HFFc6 (cell line): Measurements from ENCODE around the gene STAP2. TPM values are rescaled to one million over a fixed set of nuclear protein-coding genes. Genes with fewer than 3 reads are reported as not detected.
"Not testable (repeated sequence)": the region's sequence is repeated elsewhere in the genome, so short reads cannot be mapped to it uniquely, and the experiment has no call there.

ENCODE experiments used
- DNase-seq: peaks from one replicate; pipeline ENCODE4 v3.0.0-alpha.2; 2018
- H3K27ac Mint-ChIP-seq: 2 replicates; pipeline ENCODE4 v1.8.0; 2020; ENCODE audit warnings: mild to moderate bottlenecking, mixed read lengths
- H3K27me3 Mint-ChIP-seq: 2 replicates; pipeline ENCODE4 v1.8.0; 2021; ENCODE audit warnings: mild to moderate bottlenecking, moderate library complexity, mixed read lengths; ENCODE audit not compliant: insufficient read depth
- H3K36me3 Mint-ChIP-seq: 2 replicates; pipeline ENCODE4 v1.8.0; 2021; ENCODE audit warnings: low read depth, mixed read lengths
- H3K4me1 Mint-ChIP-seq: 2 replicates; pipeline ENCODE4 v1.8.0; 2020; ENCODE audit warnings: low read depth, mixed read lengths
- H3K4me3 Mint-ChIP-seq: 2 replicates; pipeline ENCODE4 v1.8.0; 2020; ENCODE audit warnings: mild to moderate bottlenecking, moderate library complexity, mixed read lengths
- H3K9me3 Mint-ChIP-seq: 2 replicates; pipeline ENCODE4 v1.8.0; 2020; ENCODE audit warnings: mild to moderate bottlenecking, mixed read lengths
- total RNA-seq, 6 experiments: library from RNA; stranded (reverse); fragmentation: NEBNext Ultra II Directional; extraction: Animal tissue kit (Norgen Biotek cat#: 25700); gene quantifications; 2 replicates in 1 of 6; 3 replicates in 5 of 6; pipeline ENCODE4 v1.2.3, GENCODE V29; 2021
- TF ChIP-seq, protein P1 (sequence below): fragments of 200-600 bp; sonication (generic); IDR thresholded peaks from 2 replicates; pipeline ENCODE4 v1.5.0; 2021; ENCODE audit warnings: antibody characterized with exemption, mild to moderate bottlenecking

The STAP2 gene
- total RNA-seq, 6 experiments from 2014 or later = 0.24 to 2.7 (median 1.9) TPM

DNA sequence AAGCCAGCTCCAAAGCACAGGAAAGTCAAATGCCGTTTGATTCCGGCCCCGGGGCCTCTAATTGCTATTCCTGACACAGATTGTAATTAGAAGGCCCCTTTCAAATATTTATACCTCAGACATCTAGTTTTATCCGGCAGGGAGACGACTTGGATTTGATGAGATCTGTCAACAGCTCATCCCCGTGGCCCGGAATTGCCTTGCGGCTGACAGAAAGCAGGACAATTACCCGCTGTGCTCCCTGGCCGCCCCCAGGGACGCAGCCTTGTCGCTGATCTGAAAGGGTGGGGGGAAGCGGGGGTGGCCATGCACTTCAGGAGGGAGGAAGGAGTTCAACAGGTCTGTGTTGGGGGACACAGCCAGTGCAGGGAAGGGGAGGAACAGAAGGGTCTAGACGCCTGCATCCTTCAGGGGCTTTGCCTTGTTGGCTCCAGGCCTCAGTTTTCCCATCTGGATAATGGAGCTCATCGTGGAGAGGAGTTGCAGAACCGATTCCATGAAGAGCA, 61.4 kb downstream of the STAP2 start:
- H3K4me3 Mint-ChIP-seq = no peak overlapping the region
- peaks cover 33% of the 10 kb centered on the region for H3K27me3 Mint-ChIP-seq
- H3K27ac Mint-ChIP-seq = no peak overlapping the region
- H3K4me1 Mint-ChIP-seq = no peaks in the 10 kb centered on the region
- no peak for DNase-seq
- TF ChIP-seq, protein P1, sequence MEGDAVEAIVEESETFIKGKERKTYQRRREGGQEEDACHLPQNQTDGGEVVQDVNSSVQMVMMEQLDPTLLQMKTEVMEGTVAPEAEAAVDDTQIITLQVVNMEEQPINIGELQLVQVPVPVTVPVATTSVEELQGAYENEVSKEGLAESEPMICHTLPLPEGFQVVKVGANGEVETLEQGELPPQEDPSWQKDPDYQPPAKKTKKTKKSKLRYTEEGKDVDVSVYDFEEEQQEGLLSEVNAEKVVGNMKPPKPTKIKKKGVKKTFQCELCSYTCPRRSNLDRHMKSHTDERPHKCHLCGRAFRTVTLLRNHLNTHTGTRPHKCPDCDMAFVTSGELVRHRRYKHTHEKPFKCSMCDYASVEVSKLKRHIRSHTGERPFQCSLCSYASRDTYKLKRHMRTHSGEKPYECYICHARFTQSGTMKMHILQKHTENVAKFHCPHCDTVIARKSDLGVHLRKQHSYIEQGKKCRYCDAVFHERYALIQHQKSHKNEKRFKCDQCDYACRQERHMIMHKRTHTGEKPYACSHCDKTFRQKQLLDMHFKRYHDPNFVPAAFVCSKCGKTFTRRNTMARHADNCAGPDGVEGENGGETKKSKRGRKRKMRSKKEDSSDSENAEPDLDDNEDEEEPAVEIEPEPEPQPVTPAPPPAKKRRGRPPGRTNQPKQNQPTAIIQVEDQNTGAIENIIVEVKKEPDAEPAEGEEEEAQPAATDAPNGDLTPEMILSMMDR = no peak
- no peaks in the 10 kb centered on the region for H3K36me3 Mint-ChIP-seq
- H3K9me3 Mint-ChIP-seq = no peaks in the 10 kb centered on the region

DNA sequence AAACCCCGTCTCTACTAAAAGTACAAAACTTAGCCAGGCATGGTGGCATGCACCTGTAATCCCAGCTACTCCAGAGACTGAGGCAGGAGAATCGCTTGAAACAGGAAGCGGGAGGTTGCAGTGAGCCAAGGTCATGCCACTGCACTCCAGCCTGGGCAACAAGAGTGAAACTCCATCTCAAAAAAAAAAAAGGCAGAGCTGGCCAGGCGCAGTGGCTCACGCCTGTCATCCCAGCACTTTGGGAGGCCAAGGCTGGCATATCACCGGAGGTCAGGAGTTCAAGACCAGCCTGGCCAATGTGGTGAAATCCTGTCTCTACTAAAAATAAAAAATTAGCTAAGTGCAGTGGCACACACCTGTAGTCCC, 64.3 kb downstream of the STAP2 start:
- not testable (repeated sequence) for H3K9me3 Mint-ChIP-seq, DNase-seq, H3K4me3 Mint-ChIP-seq, H3K27ac Mint-ChIP-seq, H3K36me3 Mint-ChIP-seq, H3K4me1 Mint-ChIP-seq
- peaks cover 15% of the 10 kb centered on the region for H3K27me3 Mint-ChIP-seq

Other genes with a start within 250 kb of the STAP2 start
- gene MAP2K2, start 214.7 kb downstream of the STAP2 start, total RNA-seq = 100 to 1,000 TPM; 175 to 209 (median 187) TPM
- not detected for gene CREB3L3, start 185.2 kb downstream of the STAP2 start, total RNA-seq
- 10 to 100 TPM; 23.4 to 27.5 (median 25.2) TPM for gene SIRT6, start 156.3 kb downstream of the STAP2 start, total RNA-seq
- gene ANKRD24, start 156.1 kb downstream of the STAP2 start, total RNA-seq = under 1 TPM; 0.11 to 0.81 (median 0.54) TPM
- gene EBI3, start 109.3 kb downstream of the STAP2 start, total RNA-seq = under 1 TPM; 0.17 to 0.61 (median 0.37) TPM
- 10 to 100 TPM; 12.0 to 17.7 (median 16.1) TPM for gene YJU2, start 91.7 kb downstream of the STAP2 start, total RNA-seq
- gene SHD, start 59.6 kb downstream of the STAP2 start, total RNA-seq = not detected
- gene TMIGD2, start 36.4 kb downstream of the STAP2 start, total RNA-seq = not detected
- gene FSD1, start 34.2 kb downstream of the STAP2 start, total RNA-seq = 10 to 100 TPM in 5 of 6 experiments, 1 to 10 TPM in 1; 9.2 to 15.2 (median 12.2) TPM
- gene MPND, start 4.7 kb upstream of the STAP2 start, total RNA-seq = 10 to 100 TPM; 11.7 to 15.0 (median 12.1) TPM
- gene SH3GL1, start 61.7 kb upstream of the STAP2 start, total RNA-seq = 100 to 1,000 TPM; 102 to 126 (median 110) TPM
- 10 to 100 TPM; 18.3 to 26.3 (median 24.4) TPM for gene CHAF1A, start 63.8 kb upstream of the STAP2 start, total RNA-seq
- gene UBXN6, start 119.0 kb upstream of the STAP2 start, total RNA-seq = 100 to 1,000 TPM; 124 to 142 (median 131) TPM
- 10 to 100 TPM; 68.0 to 79.6 (median 74.2) TPM for gene HDGFL2, start 133.5 kb upstream of the STAP2 start, total RNA-seq
- gene PLIN4, start 179.7 kb upstream of the STAP2 start, total RNA-seq = not detected
- not detected for gene PLIN5, start 196.4 kb upstream of the STAP2 start, total RNA-seq
- not detected for gene LRG1, start 201.2 kb upstream of the STAP2 start, total RNA-seq
- gene SEMA6B, start 220.9 kb upstream of the STAP2 start, total RNA-seq = under 1 TPM; 0.05 to 0.30 (median 0.21) TPM